H9 (cell line): Measurements from ENCODE around the gene MRPL14. TPM values are rescaled to one million over a fixed set of nuclear protein-coding genes. Genes with fewer than 3 reads are reported as not detected.

Experiments used
- DNase-seq: peaks from one replicate; pipeline ENCODE4 v3.0.0-alpha.2; 2017
- H2AFZ ChIP-seq: one replicate; pipeline ENCODE4 v1.6.1; 2013; ENCODE audit warnings: mild to moderate bottlenecking, low read length, control low read depth, moderate library complexity
- H2AK5ac ChIP-seq: 2 replicates; pipeline ENCODE4 v1.6.1; 2013; ENCODE audit warnings: low read length, control low read depth, mixed read lengths; ENCODE audit not compliant: insufficient read length
- H2BK120ac ChIP-seq: one replicate; pipeline ENCODE4 v1.6.1; 2013; ENCODE audit warnings: low read depth, mild to moderate bottlenecking, low read length, control low read depth, inconsistent platforms; ENCODE audit not compliant: poor library complexity, severe bottlenecking
- H2BK12ac ChIP-seq: 2 replicates; pipeline ENCODE4 v1.6.1; 2013; ENCODE audit warnings: low read length, control low read depth, mixed read lengths, low read depth; ENCODE audit not compliant: insufficient read length
- H2BK15ac ChIP-seq: 2 replicates; pipeline ENCODE4 v1.6.1; 2013; ENCODE audit warnings: low read depth, low read length, control low read depth
- H2BK20ac ChIP-seq: one replicate; pipeline ENCODE4 v1.6.1; 2013; ENCODE audit warnings: low read depth, mild to moderate bottlenecking, low read length, control low read depth, inconsistent platforms; ENCODE audit not compliant: poor library complexity, severe bottlenecking
- H2BK5ac ChIP-seq: 2 replicates; pipeline ENCODE4 v1.6.1; 2013; ENCODE audit warnings: low read length, control low read depth, mixed read lengths; ENCODE audit not compliant: insufficient read length
- H3K14ac ChIP-seq: 2 replicates; pipeline ENCODE4 v1.6.1; 2013; ENCODE audit warnings: low read length, control low read depth; ENCODE audit not compliant: insufficient read depth
- H3K18ac ChIP-seq: 2 replicates; pipeline ENCODE4 v1.6.1; 2013; ENCODE audit warnings: low read depth, mild to moderate bottlenecking, mixed read lengths, low read length, control low read depth; ENCODE audit not compliant: insufficient read length
- H3K23ac ChIP-seq: 2 replicates; pipeline ENCODE4 v1.6.1; 2013; ENCODE audit warnings: low read length, control low read depth, mixed read lengths, low read depth; ENCODE audit not compliant: insufficient read length
- H3K23me2 ChIP-seq: 2 replicates; pipeline ENCODE4 v1.6.1; 2013; ENCODE audit warnings: low read depth, mild to moderate bottlenecking, mixed read lengths, low read length, control low read depth; ENCODE audit not compliant: insufficient read length, poor library complexity, severe bottlenecking
- H3K27ac ChIP-seq: 2 replicates; pipeline ENCODE4 v1.5.1; 2013; ENCODE audit warnings: low read length, control low read depth, mixed read lengths, low read depth; ENCODE audit not compliant: insufficient read length
- H3K27me3 ChIP-seq: 2 replicates; pipeline ENCODE4 v1.6.1; 2013; ENCODE audit warnings: low read length, control low read depth, inconsistent platforms; ENCODE audit not compliant: insufficient read depth
- H3K4ac ChIP-seq: 2 replicates; pipeline ENCODE4 v1.6.1; 2013; ENCODE audit warnings: low read depth, mild to moderate bottlenecking, control low read depth, inconsistent platforms, low read length, moderate library complexity
- H3K4me1 ChIP-seq: 2 replicates; pipeline ENCODE4 v1.6.1; 2013; ENCODE audit warnings: low read length, control low read depth, inconsistent platforms; ENCODE audit not compliant: insufficient read depth
- H3K4me2 ChIP-seq: 2 replicates; pipeline ENCODE4 v1.6.1; 2013; ENCODE audit warnings: low read length, control low read depth, mixed read lengths; ENCODE audit not compliant: insufficient read length, insufficient read depth
- H3K56ac ChIP-seq: 2 replicates; pipeline ENCODE4 v1.6.1; 2013; ENCODE audit warnings: low read depth, mild to moderate bottlenecking, mixed read lengths, low read length, control low read depth; ENCODE audit not compliant: insufficient read length
- H3K79me1 ChIP-seq: 2 replicates; pipeline ENCODE4 v1.6.1; 2013; ENCODE audit warnings: low read depth, mild to moderate bottlenecking, moderate library complexity, low read length, control low read depth, inconsistent platforms; ENCODE audit not compliant: insufficient read depth, poor library complexity, severe bottlenecking
- H3K79me2 ChIP-seq: 2 replicates; pipeline ENCODE4 v1.6.1; 2013; ENCODE audit warnings: low read length, control low read depth, inconsistent platforms; ENCODE audit not compliant: insufficient read depth
- H3K9ac ChIP-seq: 2 replicates; pipeline ENCODE4 v1.6.1; 2013; ENCODE audit warnings: low read length, control low read depth, mixed read lengths; ENCODE audit not compliant: insufficient read length; ENCODE audit errors: extremely low read depth
- H3K9me3 ChIP-seq: one replicate; pipeline ENCODE4 v1.6.1; 2013; ENCODE audit warnings: low read depth, low read length, inconsistent platforms; ENCODE audit not compliant: control insufficient read depth
- H3T11ph ChIP-seq: one replicate; pipeline ENCODE4 v1.6.1; 2013; ENCODE audit warnings: mild to moderate bottlenecking, low read length, control low read depth, inconsistent platforms
- H4K20me1 ChIP-seq: one replicate; pipeline ENCODE4 v1.6.1; 2013; ENCODE audit not compliant: control insufficient read depth, insufficient read length, insufficient read depth
- H4K5ac ChIP-seq: 2 replicates; pipeline ENCODE4 v1.6.1; 2013; ENCODE audit warnings: low read depth, mild to moderate bottlenecking, mixed read lengths, low read length, control low read depth; ENCODE audit not compliant: insufficient read length
- H4K8ac ChIP-seq: replicated peaks from 2 replicates; pipeline ENCODE4 v1.6.1; 2013; ENCODE audit warnings: low read length, control low read depth, mixed read lengths, low read depth; ENCODE audit not compliant: insufficient read length
- H4K91ac ChIP-seq: 2 replicates; pipeline ENCODE4 v1.6.1; 2013; ENCODE audit warnings: low read depth, mild to moderate bottlenecking, moderate library complexity, mixed read lengths, low read length, control low read depth; ENCODE audit not compliant: insufficient read length
- H3K27ac Mint-ChIP-seq, 3 experiments: 2 replicates in 2 of 3; 3 replicates in 1 of 3; pipeline ENCODE4 v1.8.0; 2020 to 2021; ENCODE audit warnings: mixed read lengths in 3 of 3, mild to moderate bottlenecking in 1 of 3, moderate library complexity in 1 of 3
- H3K27me3 Mint-ChIP-seq: 2 replicates; pipeline ENCODE4 v1.8.0; 2021; ENCODE audit warnings: low read depth, mild to moderate bottlenecking, moderate library complexity, mixed read lengths
- H3K36me3 Mint-ChIP-seq, 3 experiments: 2 replicates in 2 of 3; 3 replicates in 1 of 3; pipeline ENCODE4 v1.8.0; 2020 to 2021; ENCODE audit warnings: low read depth in 3 of 3, mixed read lengths in 3 of 3; ENCODE audit not compliant: insufficient read depth in 1 of 3
- H3K4me1 Mint-ChIP-seq, 2 experiments: 2 replicates each; pipeline ENCODE4 v1.8.0; 2020; ENCODE audit warnings: mixed read lengths in 2 of 2
- H3K4me3 Mint-ChIP-seq, 2 experiments: 2 replicates in 1 of 2; 3 replicates in 1 of 2; pipeline ENCODE4 v1.8.0; 2020 to 2021; ENCODE audit warnings: mild to moderate bottlenecking in 2 of 2, mixed read lengths in 2 of 2, moderate library complexity in 1 of 2
- H3K9me3 Mint-ChIP-seq, 2 experiments: 2 replicates in 1 of 2; 3 replicates in 1 of 2; pipeline ENCODE4 v1.8.0; 2020; ENCODE audit warnings: mild to moderate bottlenecking in 2 of 2, mixed read lengths in 2 of 2, moderate library complexity in 1 of 2
- WGBS: extraction: QIAGEN DNeasy Blood & Tissue Kit; methylation state at CpG from one replicate; pipeline ENCODE4 v1.1.7; 2013; ENCODE audit warnings: missing lambda C conversion rate, low lambda C conversion rate, mixed read lengths; ENCODE audit not compliant: insufficient read length; ENCODE audit errors: extremely low coverage; 5-methylcytosine and 5-hydroxymethylcytosine counted together
- total RNA-seq: library from RNA; stranded (reverse); gene quantifications from 2 replicates; pipeline ENCODE4 v1.2.1, GENCODE V29; 2021
- TF ChIP-seq, protein P1 (sequence below): fragments of 200-600 bp; sonication (generic); conservative IDR thresholded peaks from 3 replicates; pipeline ENCODE4 v1.8.0; 2021; ENCODE audit warnings: antibody characterized with exemption, mild to moderate bottlenecking

The MRPL14 gene
- total RNA-seq, 1 experiment from 2014 or later = 80.1 TPM

DNA sequence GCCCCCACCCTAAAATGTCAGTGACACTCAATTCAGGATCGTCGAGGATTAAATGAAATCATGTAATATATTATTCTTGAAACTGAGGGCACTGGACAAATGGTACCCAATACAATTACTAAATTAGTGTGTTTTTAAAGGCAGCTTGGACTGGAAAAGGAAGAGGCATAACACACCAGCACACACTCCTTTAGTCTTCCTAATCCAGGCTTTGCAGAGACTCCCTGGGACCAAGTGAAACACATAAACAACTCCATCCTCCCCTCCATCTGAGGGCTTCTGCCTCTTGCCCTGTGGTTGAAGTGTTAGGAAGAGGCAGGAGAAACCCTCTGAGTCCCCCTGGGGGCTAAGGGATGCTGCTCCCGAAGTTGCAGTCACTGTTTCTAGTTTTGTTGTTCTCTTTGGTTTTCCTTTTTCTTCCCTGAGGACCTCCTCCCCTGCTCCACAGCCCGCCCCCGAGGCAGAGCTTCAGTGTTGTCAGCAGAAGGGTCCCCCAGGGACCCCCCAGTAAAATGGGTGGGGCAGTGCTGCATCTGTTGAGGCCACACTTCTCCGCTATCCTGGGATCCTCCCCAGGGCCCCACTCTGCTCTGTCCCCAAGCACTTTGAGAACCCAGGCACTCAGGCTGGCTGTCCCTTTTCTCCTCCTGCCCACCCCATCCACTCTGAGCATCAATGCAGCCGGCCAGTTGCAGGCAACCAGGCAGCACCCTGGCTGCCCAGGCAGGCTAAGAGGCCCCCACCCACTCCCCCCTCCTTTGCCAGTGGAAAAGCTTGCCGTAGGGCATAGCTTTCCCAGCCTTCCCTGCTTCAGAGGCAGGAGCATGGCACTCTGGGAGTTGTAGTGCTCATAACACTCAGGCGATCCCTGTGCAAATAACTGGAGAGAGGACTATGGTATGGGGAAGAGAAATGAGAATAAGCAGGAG is 6.0 kb upstream of the MRPL14 start:
- H3K9me3 Mint-ChIP-seq = no peaks in the 10 kb centered on the region
- Histone ChIP-seq H3K79me1 (no peaks in the 10 kb centered on the region), H2BK12ac (no peak overlapping the region), H4K20me1 (peaks cover 3% of the 10 kb centered on the region), H3K27ac (no peak overlapping the region), H3K56ac (no peak overlapping the region), H2BK20ac (no peak overlapping the region), H4K8ac (no peak overlapping the region), H3K9ac (no peak overlapping the region), H3K9me3 (no peaks in the 10 kb centered on the region), H2AK5ac (no peak overlapping the region), H3K4me1 (no peaks in the 10 kb centered on the region), H3K18ac (no peak overlapping the region), H4K91ac (no peak overlapping the region), H2BK15ac (no peak overlapping the region), H3K4me2 (peak overlapping the region; percentile 0), H3K23me2 (peaks cover 5% of the 10 kb centered on the region), H3K4ac (no peak overlapping the region), H2BK5ac (no peak overlapping the region), H3K23ac (no peak overlapping the region), H3K27me3 (no peaks in the 10 kb centered on the region), H2AFZ (no peak overlapping the region), H3K79me2 (no peaks in the 10 kb centered on the region), H2BK120ac (no peak overlapping the region), H4K5ac (no peak overlapping the region), H3K14ac (no peak overlapping the region), H3T11ph (no peak overlapping the region)
- WGBS = no CpG with 5 or more reads among the region's 9 CpGs
- H3K4me1 Mint-ChIP-seq = peaks cover 35 to 57% of the 10 kb centered on the region in 2 experiments
- H3K36me3 Mint-ChIP-seq = peaks cover 23 to 28% (median 27%) of the 10 kb centered on the region in 3 experiments
- DNase-seq = peak; percentile 59
- H3K27ac Mint-ChIP-seq = peak overlapping the region; percentile 11 to 92 (median 19); a peak in 4 of 7 replicates
- peak overlapping the region in 1 of 2 experiments; percentile 51; a peak in 2 of 5 replicates for H3K4me3 Mint-ChIP-seq
- TF ChIP-seq, protein P1, sequence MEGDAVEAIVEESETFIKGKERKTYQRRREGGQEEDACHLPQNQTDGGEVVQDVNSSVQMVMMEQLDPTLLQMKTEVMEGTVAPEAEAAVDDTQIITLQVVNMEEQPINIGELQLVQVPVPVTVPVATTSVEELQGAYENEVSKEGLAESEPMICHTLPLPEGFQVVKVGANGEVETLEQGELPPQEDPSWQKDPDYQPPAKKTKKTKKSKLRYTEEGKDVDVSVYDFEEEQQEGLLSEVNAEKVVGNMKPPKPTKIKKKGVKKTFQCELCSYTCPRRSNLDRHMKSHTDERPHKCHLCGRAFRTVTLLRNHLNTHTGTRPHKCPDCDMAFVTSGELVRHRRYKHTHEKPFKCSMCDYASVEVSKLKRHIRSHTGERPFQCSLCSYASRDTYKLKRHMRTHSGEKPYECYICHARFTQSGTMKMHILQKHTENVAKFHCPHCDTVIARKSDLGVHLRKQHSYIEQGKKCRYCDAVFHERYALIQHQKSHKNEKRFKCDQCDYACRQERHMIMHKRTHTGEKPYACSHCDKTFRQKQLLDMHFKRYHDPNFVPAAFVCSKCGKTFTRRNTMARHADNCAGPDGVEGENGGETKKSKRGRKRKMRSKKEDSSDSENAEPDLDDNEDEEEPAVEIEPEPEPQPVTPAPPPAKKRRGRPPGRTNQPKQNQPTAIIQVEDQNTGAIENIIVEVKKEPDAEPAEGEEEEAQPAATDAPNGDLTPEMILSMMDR = peak; percentile 28; the same call in 1 of the 3 replicates
- no peaks in the 10 kb centered on the region; the same call in 1 of the 2 replicates for H3K27me3 Mint-ChIP-seq
